Ishikawa (cell line): ENCODE data around the gene ADAMTSL1.

Experiments
- CEBPB ChIP-seq: IDR thresholded peaks from 2 replicates; pipeline ENCODE4 v1.6.1; 2012
- EGR1 ChIP-seq: IDR thresholded peaks from 2 replicates; pipeline ENCODE4 v1.6.1; 2012
- EP300 ChIP-seq: IDR thresholded peaks from 2 replicates; pipeline ENCODE4 v1.6.1; 2012; ENCODE audit warnings: borderline replicate concordance
- FOXM1 ChIP-seq: IDR thresholded peaks from 2 replicates; pipeline ENCODE4 v1.6.1; 2012; ENCODE audit warnings: low read depth, borderline replicate concordance
- NFIC ChIP-seq: IDR thresholded peaks from 2 replicates; pipeline ENCODE4 v1.6.1; 2012
- RAD21 ChIP-seq: IDR thresholded peaks from 2 replicates; pipeline ENCODE4 v1.6.1; 2012; ENCODE audit warnings: low read depth
- TAF1 ChIP-seq: IDR thresholded peaks from 2 replicates; pipeline ENCODE4 v1.6.1; 2012; ENCODE audit warnings: low read depth, mild to moderate bottlenecking
- TEAD4 ChIP-seq: IDR thresholded peaks from 2 replicates; pipeline ENCODE4 v1.6.1; 2012
- USF1 ChIP-seq: IDR thresholded peaks from 2 replicates; pipeline ENCODE4 v1.6.1; 2012
- YY1 ChIP-seq: IDR thresholded peaks from 2 replicates; pipeline ENCODE4 v1.6.1; 2012; ENCODE audit warnings: low read depth
- ZBTB7A ChIP-seq: IDR thresholded peaks from 2 replicates; pipeline ENCODE4 v1.6.1; 2012; ENCODE audit warnings: low read depth
- TF ChIP-seq, protein P1 (sequence below): IDR thresholded peaks from 2 replicates; pipeline ENCODE4 v1.6.1; 2012; ENCODE audit warnings: low read depth, mild to moderate bottlenecking

DNA sequence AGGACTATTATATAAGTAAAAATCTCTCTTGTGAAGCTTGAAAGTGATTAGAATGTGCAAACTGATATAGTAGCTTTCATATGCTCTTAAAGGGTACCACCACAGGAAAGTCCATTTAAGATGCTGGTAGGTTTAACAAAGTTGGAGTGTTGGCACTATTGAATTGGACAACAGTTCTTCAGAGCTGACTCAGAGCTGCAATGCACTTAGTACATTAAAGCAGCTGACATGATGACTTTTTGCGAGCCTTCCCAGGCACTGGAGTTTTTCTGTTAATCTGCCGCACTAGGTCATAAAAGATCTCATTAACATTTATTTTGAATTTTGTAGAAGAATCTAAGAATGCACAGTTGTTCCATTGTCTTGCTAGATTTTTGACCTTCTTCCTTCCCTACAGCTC, 243.8 kb downstream of the ADAMTSL1 start:
- TF ChIP-seq TAF1, result no peak
- no peak for TF ChIP-seq CEBPB
- TF ChIP-seq NFIC, result no peak
- TF ChIP-seq EP300, result no peak
- TF ChIP-seq, protein P1, sequence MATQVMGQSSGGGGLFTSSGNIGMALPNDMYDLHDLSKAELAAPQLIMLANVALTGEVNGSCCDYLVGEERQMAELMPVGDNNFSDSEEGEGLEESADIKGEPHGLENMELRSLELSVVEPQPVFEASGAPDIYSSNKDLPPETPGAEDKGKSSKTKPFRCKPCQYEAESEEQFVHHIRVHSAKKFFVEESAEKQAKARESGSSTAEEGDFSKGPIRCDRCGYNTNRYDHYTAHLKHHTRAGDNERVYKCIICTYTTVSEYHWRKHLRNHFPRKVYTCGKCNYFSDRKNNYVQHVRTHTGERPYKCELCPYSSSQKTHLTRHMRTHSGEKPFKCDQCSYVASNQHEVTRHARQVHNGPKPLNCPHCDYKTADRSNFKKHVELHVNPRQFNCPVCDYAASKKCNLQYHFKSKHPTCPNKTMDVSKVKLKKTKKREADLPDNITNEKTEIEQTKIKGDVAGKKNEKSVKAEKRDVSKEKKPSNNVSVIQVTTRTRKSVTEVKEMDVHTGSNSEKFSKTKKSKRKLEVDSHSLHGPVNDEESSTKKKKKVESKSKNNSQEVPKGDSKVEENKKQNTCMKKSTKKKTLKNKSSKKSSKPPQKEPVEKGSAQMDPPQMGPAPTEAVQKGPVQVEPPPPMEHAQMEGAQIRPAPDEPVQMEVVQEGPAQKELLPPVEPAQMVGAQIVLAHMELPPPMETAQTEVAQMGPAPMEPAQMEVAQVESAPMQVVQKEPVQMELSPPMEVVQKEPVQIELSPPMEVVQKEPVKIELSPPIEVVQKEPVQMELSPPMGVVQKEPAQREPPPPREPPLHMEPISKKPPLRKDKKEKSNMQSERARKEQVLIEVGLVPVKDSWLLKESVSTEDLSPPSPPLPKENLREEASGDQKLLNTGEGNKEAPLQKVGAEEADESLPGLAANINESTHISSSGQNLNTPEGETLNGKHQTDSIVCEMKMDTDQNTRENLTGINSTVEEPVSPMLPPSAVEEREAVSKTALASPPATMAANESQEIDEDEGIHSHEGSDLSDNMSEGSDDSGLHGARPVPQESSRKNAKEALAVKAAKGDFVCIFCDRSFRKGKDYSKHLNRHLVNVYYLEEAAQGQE, result no peak
- no peak for TF ChIP-seq YY1
- no peak for TF ChIP-seq RAD21
- TF ChIP-seq USF1, result no peak
- TF ChIP-seq EGR1, result no peak
- TF ChIP-seq ZBTB7A, result no peak
- no peak for TF ChIP-seq TEAD4
- no peak for TF ChIP-seq FOXM1
